IMR-90 (cell line): Measurements from ENCODE around the gene TENM3. TPM values are rescaled to one million over a fixed set of nuclear protein-coding genes. Genes with fewer than 3 reads are reported as not detected.

Source experiments
- ATAC-seq: fragments of 200-7000 bp; cut with Tn5 transposase; 2 replicates; pipeline ENCODE4 v1.9.1; 2020; ENCODE audit warnings: low read depth, mild to moderate bottlenecking, moderate library complexity
- BruUV-seq: library from RNA; stranded (reverse); fragments of 400-500 nt; replicated peaks from 2 replicates; lab custom pipeline; 2021; lab: Mats Ljungman, UMichigan
- CTCF ChIA-PET: fragments of 300-600 bp; formaldehyde crosslinking; extraction: SDS; loops from one replicate; lab custom pipeline; 2021; ENCODE audit warnings: antibody characterized with exemption; lab: Yijun Ruan, JAX
- POLR2A ChIA-PET: fragments of 300-600 bp; sonication (Branson Sonifier 250); formaldehyde crosslinking; loops from one replicate; lab custom pipeline; 2022; ENCODE audit warnings: antibody characterized with exemption; ENCODE audit not compliant: unreplicated experiment; lab: Charles Lee
- DNase-seq: peaks from one replicate; pipeline ENCODE4 v3.0.0; 2013
- H2AFZ ChIP-seq: replicated peaks from 2 replicates; pipeline ENCODE3; 2013; ENCODE audit warnings: low read length, mild to moderate bottlenecking; ENCODE audit not compliant: poor library complexity
- H2AK5ac ChIP-seq: 2 replicates; pipeline ENCODE4 v1.6.1; 2013; ENCODE audit warnings: low read depth, low read length, inconsistent platforms
- H2AK9ac ChIP-seq: replicated peaks from 2 replicates; pipeline ENCODE3; 2013; ENCODE audit warnings: mild to moderate bottlenecking, low read depth, low read length, moderate library complexity; ENCODE audit not compliant: poor library complexity
- H2BK120ac ChIP-seq: 2 replicates; pipeline ENCODE4 v1.6.1; 2013; ENCODE audit warnings: low read depth, low read length, inconsistent platforms
- H2BK15ac ChIP-seq: 3 replicates; pipeline ENCODE4 v1.6.1; 2013; ENCODE audit warnings: low read depth, low read length, inconsistent platforms
- H2BK20ac ChIP-seq: 2 replicates; pipeline ENCODE4 v1.6.1; 2013; ENCODE audit warnings: low read depth, mild to moderate bottlenecking, inconsistent platforms, low read length, moderate library complexity
- H2BK5ac ChIP-seq: 2 replicates; pipeline ENCODE4 v1.6.1; 2013; ENCODE audit warnings: mild to moderate bottlenecking, low read depth, low read length, inconsistent platforms; ENCODE audit not compliant: poor library complexity, severe bottlenecking
- H3K14ac ChIP-seq: replicated peaks from 2 replicates; pipeline ENCODE4 v1.6.1; 2013; ENCODE audit warnings: low read depth, low read length, inconsistent platforms
- H3K18ac ChIP-seq: 2 replicates; pipeline ENCODE4 v1.6.1; 2013; ENCODE audit warnings: low read depth, low read length, control low read depth
- H3K23ac ChIP-seq: 2 replicates; pipeline ENCODE4 v1.6.1; 2013; ENCODE audit warnings: low read depth, low read length, inconsistent platforms
- H3K27ac ChIP-seq: 2 replicates; pipeline ENCODE4 v1.5.1; 2013; ENCODE audit warnings: mild to moderate bottlenecking, control low read depth, low read length; ENCODE audit not compliant: insufficient read depth
- H3K27me3 ChIP-seq: 2 replicates; pipeline ENCODE4 v1.6.1; 2013; ENCODE audit warnings: low read length; ENCODE audit not compliant: control insufficient read depth, insufficient read depth
- H3K36me3 ChIP-seq: 2 replicates; pipeline ENCODE4 v1.6.1; 2013; ENCODE audit warnings: low read length, mixed read lengths; ENCODE audit not compliant: control insufficient read depth, insufficient read depth
- H3K4ac ChIP-seq: 2 replicates; pipeline ENCODE4 v1.6.1; 2013; ENCODE audit warnings: low read depth, low read length, inconsistent platforms
- H3K4me1 ChIP-seq: 2 replicates; pipeline ENCODE4 v1.6.1; 2013; ENCODE audit warnings: low read length, mixed read lengths; ENCODE audit not compliant: control insufficient read depth, insufficient read depth
- H3K4me2 ChIP-seq: 2 replicates; pipeline ENCODE4 v1.6.1; 2013; ENCODE audit warnings: low read depth, mild to moderate bottlenecking, control low read depth, low read length, moderate library complexity
- H3K4me3 ChIP-seq: 2 replicates; pipeline ENCODE4 v1.5.1; 2013; ENCODE audit warnings: low read depth, mild to moderate bottlenecking, control low read depth, low read length, moderate library complexity; ENCODE audit not compliant: insufficient read depth
- H3K56ac ChIP-seq: 2 replicates; pipeline ENCODE4 v1.6.1; 2013; ENCODE audit warnings: low read length, inconsistent platforms; ENCODE audit not compliant: insufficient read depth; ENCODE audit errors: extremely low read depth
- H3K79me1 ChIP-seq, 2 experiments: 2 replicates each; pipeline ENCODE4 v1.6.1; 2013; ENCODE audit warnings: low read length in 2 of 2, inconsistent platforms in 1 of 2, low read depth in 1 of 2
- H3K9ac ChIP-seq: 2 replicates; pipeline ENCODE4 v1.6.1; 2013; ENCODE audit warnings: low read depth, low read length, control low read depth
- H3K9me1 ChIP-seq: 2 replicates; pipeline ENCODE4 v1.6.1; 2013; ENCODE audit warnings: low read length, inconsistent platforms; ENCODE audit not compliant: insufficient read depth
- H3K9me3 ChIP-seq: 2 replicates; pipeline ENCODE4 v1.6.1; 2013; ENCODE audit warnings: low read length; ENCODE audit not compliant: control insufficient read depth, insufficient read depth
- H4K20me1 ChIP-seq: 2 replicates; pipeline ENCODE4 v1.6.1; 2013; ENCODE audit warnings: low read length, inconsistent platforms; ENCODE audit not compliant: insufficient read depth
- H4K5ac ChIP-seq: 2 replicates; pipeline ENCODE4 v1.6.1; 2013; ENCODE audit warnings: mild to moderate bottlenecking, low read depth, low read length, control low read depth
- H4K8ac ChIP-seq, 2 experiments: 2 replicates each; pipeline ENCODE4 v1.6.1; 2013; ENCODE audit warnings: low read depth in 2 of 2, low read length in 2 of 2, control low read depth in 1 of 2, inconsistent platforms in 1 of 2
- H4K91ac ChIP-seq: 2 replicates; pipeline ENCODE4 v1.6.1; 2013; ENCODE audit warnings: low read depth, low read length, inconsistent platforms; ENCODE audit not compliant: insufficient read depth
- CEBPB ChIP-seq: IDR thresholded peaks from 2 replicates; pipeline ENCODE4 v1.6.1; 2012; ENCODE audit warnings: low read depth, low read length, improper control_type of control experiment
- WGBS, 2 experiments: methylation state at CpG; one replicate each; pipeline versions ENCODE4 v1.1.5 to v1.1.7; 2013; ENCODE audit warnings: missing lambda C conversion rate in 2 of 2; ENCODE audit not compliant: insufficient read length in 1 of 2; ENCODE audit errors: extremely low coverage in 2 of 2; 5-methylcytosine and 5-hydroxymethylcytosine counted together
- dilution Hi-C: fragments of 300-500 bp; cut with HindIII; formaldehyde crosslinking; loops from one replicate; pipeline ENCODE4 v1.14.3; 2018; ENCODE audit warnings: low sequenced_read_pairs; ENCODE audit not compliant: unreplicated experiment
- in situ Hi-C: fragments of 300-500 bp; cut with MboI; formaldehyde crosslinking; loops from 3 replicates; pipeline ENCODE4 v1.14.3; 2019; ENCODE audit warnings: low sequenced_read_pairs, inconsistent platforms, mixed read lengths
- intact Hi-C: fragments of 100-400 bp; cut with micrococcal nuclease; formaldehyde crosslinking; loops from 2 replicates; pipeline ENCODE4 v1.10.0; 2022
- polyA plus RNA-seq, 3 experiments: library from polyadenylated mRNA; depleted of rRNA; stranded (reverse); fragments of >200 nt; gene quantifications; 2 replicates each; pipeline ENCODE4 v1.2.3, GENCODE V29; 2012; ENCODE audit warnings: low replicate concordance in 1 of 3
- total RNA-seq: library from RNA; depleted of rRNA; stranded (reverse); fragments of >200 nt; gene quantifications from 2 replicates; pipeline ENCODE4 v1.2.3, GENCODE V29; 2012

TENM3 gene
- total and polyA plus RNA-seq, 2 of the 4 experiments (the other 2 are of a cell fraction), result 29.9 to 173 TPM

- Histone ChIP-seq H3K9me1 (peaks cover 4% of the 10 kb centered on the region), H3K9ac (no peak overlapping the region), H3K4me3 (no peak overlapping the region), H2BK15ac (no peak overlapping the region), H3K79me1 (peaks cover 6 to 13% of the 10 kb centered on the region in 2 experiments; a peak in 3 of 4 replicates), H3K27me3 (no peaks in the 10 kb centered on the region), H4K8ac (no peak overlapping the region), H3K56ac (no peak overlapping the region), H3K9me3 (peaks cover 2% of the 10 kb centered on the region; the same call in 1 of the 2 replicates), H3K18ac (no peak overlapping the region), H3K27ac (no peak overlapping the region), H2BK20ac (no peak overlapping the region), H3K14ac (no peak overlapping the region), H3K23ac (no peak overlapping the region), H3K36me3 (no peaks in the 10 kb centered on the region), H3K4ac (no peak overlapping the region), H3K4me1 (peaks cover 4% of the 10 kb centered on the region), H2BK5ac (no peak overlapping the region), H2AK9ac (no peak overlapping the region), H4K20me1 (no peaks in the 10 kb centered on the region), H4K91ac (no peak overlapping the region), H2AK5ac (no peak overlapping the region), H4K5ac (no peak overlapping the region), H2AFZ (no peak overlapping the region), H3K4me2 (no peak overlapping the region), H2BK120ac (no peak overlapping the region)
- 100% methylated on average over 1 of the region's 2 CpGs; no CpG with 5 or more reads in 1 of the 2 experiments for WGBS, 2 experiments
- dilution Hi-C loops (no loop called here), intact Hi-C loops (loop anchor here (5.0 to 10.0 kb wide), 2 partner anchors 43 to 775 kb away; no protein-coding TSS in a partner anchor), in situ Hi-C loops (no loop called here)
- POLR2A ChIA-PET, result no interaction called here
- TF ChIP-seq CEBPB, result no peak
- CTCF ChIA-PET, result no interaction called here
- DNase-seq (no peak), ATAC-seq (no peak)
- BruUV-seq, result no TSS peak
Measured at GRCh38 chr4:182489607-182490006, 246.4 kb downstream of the TENM3 start.
